ENCODE measurements around the gene FIZ1.

DNA sequence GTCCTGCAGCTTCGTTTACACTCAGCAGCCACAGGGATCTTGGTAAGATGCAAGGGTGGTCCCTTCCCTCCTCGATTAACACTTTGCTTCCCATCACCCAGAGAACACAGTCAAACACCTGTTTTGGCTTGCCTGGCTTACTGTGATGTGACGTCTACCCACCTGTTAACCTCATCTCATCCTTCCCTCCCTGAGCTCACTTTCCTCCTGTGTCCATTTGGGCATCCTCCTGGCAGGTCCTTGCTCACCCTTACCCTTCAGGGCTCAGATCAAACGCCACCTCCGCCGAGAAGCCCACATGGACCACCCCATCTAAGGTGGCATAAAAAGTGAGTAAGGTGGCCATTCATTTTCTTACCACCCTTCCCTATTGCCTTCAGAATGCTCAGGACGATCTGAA is 9.2 kb downstream of the FIZ1 start:
- TF ChIP-seq, protein P1, sequence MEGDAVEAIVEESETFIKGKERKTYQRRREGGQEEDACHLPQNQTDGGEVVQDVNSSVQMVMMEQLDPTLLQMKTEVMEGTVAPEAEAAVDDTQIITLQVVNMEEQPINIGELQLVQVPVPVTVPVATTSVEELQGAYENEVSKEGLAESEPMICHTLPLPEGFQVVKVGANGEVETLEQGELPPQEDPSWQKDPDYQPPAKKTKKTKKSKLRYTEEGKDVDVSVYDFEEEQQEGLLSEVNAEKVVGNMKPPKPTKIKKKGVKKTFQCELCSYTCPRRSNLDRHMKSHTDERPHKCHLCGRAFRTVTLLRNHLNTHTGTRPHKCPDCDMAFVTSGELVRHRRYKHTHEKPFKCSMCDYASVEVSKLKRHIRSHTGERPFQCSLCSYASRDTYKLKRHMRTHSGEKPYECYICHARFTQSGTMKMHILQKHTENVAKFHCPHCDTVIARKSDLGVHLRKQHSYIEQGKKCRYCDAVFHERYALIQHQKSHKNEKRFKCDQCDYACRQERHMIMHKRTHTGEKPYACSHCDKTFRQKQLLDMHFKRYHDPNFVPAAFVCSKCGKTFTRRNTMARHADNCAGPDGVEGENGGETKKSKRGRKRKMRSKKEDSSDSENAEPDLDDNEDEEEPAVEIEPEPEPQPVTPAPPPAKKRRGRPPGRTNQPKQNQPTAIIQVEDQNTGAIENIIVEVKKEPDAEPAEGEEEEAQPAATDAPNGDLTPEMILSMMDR (IDR thresholded peaks at IDR 0.05; ENCODE audit: low read length) = no peak
- TF ChIP-seq EZH2 (optimal IDR thresholded peaks at IDR 0.05; ENCODE audit: low read depth, low read length) (no peak), EZH2phosphoT487 (IDR thresholded peaks at IDR 0.05; ENCODE audit: low read length) (no peak)
